HG03378 (cell line): ENCODE data around the gene ARMC5.
"Not testable (repeated sequence)": the region's sequence is repeated elsewhere in the genome, so short reads cannot be mapped to it uniquely, and the experiment has no call there.

Source experiments
- ATAC-seq: cut with Tn5 transposase; IDR thresholded peaks from one replicate; pipeline ENCODE4 v1.9.1; 2021; ENCODE audit warnings: mild to moderate bottlenecking, moderate library complexity; ENCODE audit not compliant: unreplicated experiment

The ARMC5 gene

DNA sequence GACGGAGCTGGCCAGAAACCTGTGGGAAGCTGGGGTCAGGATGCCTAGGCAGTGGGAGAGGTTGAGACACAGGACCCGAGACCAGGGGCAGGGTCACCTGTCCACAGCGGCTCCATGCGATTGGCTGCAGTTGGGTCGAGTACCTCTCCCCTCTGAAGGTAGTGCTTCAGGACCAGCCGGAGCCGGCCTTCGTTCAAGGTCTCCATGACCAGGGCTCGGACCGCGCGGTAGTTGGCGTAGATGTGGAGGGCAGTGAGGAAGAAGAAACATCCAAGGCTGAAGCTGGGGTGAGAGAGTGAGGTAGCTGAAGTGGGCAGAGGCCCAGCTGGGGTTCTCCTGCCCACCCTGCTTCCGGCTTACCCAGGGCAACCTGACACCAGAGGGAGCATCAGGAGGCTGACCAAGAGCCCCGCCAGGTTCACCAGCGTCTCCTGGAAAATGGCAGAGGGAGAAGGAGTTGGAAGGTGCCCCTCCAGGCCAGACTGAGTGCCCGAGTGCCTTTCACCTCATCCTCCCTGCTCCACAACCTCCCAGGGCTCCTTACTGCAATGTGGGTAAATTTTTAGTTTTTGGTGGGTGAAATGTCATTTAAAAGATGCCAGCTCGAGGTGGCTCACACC lies 34.3 kb downstream of the ARMC5 start:
- ATAC-seq = no peak

DNA sequence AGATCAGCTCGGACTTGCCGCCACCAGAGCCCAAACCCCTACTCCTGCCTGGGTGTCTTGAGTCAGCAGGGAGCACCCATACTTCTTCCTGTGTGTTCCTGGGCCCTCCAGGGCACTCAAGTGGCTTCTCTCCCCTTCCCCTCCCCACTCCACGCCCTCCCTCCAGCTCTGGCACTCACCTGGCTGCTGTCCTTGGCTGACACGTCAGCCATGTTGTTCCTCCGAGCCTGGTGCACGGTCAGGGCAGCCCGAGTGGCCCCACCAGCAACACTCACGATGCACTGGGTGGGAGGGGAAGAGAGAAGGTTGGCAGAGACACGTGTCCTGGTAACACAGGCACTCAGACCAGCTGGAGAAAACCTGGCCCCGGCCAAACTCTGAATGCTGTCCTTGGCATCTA lies 37.4 kb downstream of the ARMC5 start:
- no peak for ATAC-seq

DNA sequence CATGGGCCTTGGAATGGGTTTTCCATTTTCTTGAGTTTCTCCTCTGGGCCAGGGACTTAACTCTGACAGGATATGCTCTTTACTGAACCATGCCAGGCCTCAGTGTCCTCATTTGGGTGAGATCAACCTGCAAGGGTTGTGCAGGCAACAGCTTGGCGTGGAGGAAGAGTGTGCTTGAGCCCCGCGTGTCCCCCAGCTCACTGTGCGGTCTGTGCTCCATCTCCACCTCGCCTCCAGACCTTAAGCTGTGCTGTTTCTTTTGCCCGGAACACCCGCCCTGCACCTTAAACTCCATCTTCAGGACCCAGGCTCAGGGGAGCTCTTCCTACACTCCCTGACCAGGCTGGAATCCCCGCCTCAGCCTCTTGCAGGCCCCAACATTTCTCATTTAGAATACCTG lies 39.2 kb downstream of the ARMC5 start:
- no peak for ATAC-seq

DNA sequence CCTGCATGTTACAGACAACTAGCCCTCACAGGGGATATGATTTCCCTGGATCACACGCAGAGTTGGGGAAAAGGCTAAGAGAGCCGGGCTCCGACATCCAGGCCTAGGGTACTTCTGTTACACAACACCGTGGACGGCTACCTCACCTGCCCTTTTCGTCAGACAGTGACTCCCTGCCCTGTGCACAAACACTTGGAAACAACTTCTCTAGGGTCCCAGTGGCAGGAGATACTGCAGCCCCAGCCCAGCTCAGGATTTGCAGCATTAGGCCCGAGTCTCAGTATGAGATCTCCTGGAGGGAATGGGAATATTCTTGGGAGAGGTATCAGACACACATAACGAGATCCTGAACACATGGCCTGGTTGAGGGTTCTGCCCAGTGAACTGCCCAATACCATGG lies 40.6 kb downstream of the ARMC5 start:
- ATAC-seq = no peak

DNA sequence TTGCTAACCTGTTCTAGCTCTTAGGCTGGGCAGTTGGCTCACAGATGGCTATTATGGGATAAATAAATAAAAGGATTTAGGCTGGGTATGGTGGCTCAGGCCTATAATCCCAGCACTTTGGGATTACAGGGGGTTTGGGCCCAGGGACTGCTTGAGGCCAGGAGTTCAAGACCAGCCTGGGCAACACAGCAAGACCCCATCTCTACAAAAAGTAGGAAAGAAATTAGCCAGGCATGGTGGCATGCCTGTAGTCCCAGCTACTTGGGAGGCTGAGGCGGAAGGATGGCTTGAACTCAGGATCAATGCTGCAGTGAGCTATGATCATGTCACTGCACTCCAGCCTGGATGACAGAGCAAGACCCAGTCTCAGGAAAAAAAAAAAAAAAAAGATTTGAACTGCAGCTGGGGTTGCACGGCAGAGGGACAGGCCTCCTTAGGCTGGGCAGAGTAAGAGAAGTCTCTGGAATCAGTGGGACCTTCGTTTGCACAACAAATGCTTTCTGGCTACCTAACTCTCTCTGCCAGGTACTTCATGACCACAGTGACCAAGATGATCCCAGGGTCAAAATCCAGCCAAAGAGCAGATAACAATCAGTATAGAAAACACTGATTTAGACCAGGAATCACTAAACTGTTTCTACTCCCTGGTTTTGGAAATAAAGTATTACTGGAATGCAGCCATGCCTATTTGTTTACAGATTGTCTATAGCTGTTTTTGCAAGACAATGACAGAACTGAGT lies 42.1 kb downstream of the ARMC5 start:
- no peak for ATAC-seq

DNA sequence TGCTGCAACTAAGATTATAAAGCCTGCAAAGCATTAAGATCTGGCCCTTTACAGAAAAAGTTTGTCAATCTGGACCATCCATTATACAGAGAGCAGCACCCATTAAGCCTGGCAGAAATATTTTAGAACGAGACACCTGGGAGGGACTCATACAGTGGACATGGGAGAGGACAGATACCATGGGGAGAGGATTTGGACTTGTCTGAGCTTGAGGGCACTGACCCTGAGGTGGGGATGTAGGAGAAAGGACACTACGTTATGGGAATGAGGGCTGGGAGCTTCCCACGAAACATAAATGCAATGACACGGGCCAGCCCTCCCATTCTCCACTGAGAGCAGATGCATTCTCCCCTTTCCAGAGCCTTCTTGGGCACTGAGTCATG lies 42.7 kb downstream of the ARMC5 start:
- ATAC-seq = no peak

DNA sequence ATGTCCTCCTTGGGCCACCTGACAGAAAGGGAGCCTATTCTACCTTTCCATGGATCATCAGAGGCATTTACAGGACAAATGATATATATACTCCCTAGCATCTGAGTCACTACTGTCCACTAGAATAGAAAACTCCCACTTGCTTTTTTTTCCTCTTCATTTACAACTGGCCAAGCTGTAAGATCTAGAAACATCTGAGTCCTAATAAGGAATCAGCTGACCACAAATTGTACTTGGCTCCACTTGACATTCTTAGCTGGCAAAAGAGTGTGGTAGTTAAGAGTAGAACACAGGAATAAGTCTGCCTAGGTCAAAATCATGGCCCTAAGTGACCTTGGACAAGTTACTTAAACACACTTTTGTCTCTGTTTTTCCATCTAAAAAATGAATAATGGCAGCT lies 43.7 kb downstream of the ARMC5 start:
- ATAC-seq = no peak

DNA sequence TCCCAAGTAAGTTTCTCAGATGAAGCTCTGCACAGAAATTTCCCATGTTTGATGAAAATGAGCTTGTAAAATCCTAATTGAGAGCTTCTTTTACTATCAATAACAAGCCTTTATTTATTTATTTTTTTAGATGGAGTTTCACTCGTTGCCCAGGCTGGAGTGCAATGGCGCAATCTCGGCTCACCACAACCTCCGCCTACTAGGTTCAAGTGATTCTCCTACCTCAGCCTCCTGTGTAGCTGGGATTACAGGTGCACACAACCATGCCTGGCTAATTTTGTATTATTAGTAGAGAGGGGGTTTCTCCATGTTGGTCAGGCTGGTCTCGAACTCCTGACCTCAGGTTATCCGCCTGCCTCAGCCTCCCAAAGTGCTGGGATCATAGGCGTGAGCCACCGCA lies 44.3 kb downstream of the ARMC5 start:
- not testable (repeated sequence) for ATAC-seq

DNA sequence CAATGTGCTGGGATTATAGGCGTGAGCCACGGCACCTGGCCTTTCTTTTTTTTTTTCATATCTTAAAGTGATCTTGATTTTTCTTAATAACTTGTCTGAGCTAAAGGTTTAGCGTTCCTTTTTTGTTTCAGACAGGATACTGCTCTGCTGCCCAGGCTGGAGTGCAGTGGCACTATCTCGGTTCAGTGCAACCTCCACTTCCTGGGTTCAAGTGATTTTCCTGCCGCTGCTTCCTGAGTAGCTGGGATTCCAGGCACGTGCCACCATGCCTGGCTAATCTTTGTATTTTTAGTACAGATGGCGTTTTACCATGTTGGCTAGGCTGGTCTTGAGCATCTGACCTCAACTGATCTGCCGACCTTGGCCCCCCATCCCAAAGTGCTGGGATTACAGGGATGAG lies 44.9 kb downstream of the ARMC5 start:
- ATAC-seq = no peak

DNA sequence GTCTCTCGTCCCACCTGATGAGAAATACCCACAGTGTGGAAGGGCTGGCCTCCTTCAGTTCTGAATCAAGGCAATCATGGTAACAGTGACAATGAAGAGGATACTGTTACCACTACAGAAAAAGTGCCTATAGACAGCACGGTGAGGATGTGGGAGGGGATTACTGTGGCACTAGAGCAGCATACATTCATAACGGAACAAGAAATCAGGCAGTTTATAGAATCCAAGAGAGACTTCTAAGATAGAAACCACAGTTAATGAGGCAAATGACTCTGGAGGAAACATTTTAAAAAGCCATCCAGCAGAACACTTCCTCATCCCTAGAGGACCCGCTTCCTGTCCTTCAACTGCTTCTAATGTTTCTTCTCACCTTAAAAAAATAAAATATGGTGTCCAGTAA lies 46.2 kb downstream of the ARMC5 start:
- peak; percentile 67 for ATAC-seq

DNA sequence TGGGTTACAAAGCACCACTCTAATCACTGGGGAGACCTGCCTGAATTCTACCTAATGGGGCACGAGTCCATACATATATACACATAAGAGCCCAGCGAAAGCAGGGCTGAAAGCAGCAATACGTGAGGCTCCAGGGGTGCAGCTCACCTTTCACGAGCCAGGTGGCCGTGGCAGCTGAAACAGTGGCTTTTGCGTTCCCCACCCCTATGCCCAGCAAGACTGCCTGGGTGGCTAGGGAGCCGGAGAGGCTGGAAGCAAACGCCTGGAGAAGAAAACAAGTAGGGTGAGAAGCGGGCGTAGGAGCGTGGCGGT lies 48.3 kb downstream of the ARMC5 start:
- ATAC-seq = no peak

DNA sequence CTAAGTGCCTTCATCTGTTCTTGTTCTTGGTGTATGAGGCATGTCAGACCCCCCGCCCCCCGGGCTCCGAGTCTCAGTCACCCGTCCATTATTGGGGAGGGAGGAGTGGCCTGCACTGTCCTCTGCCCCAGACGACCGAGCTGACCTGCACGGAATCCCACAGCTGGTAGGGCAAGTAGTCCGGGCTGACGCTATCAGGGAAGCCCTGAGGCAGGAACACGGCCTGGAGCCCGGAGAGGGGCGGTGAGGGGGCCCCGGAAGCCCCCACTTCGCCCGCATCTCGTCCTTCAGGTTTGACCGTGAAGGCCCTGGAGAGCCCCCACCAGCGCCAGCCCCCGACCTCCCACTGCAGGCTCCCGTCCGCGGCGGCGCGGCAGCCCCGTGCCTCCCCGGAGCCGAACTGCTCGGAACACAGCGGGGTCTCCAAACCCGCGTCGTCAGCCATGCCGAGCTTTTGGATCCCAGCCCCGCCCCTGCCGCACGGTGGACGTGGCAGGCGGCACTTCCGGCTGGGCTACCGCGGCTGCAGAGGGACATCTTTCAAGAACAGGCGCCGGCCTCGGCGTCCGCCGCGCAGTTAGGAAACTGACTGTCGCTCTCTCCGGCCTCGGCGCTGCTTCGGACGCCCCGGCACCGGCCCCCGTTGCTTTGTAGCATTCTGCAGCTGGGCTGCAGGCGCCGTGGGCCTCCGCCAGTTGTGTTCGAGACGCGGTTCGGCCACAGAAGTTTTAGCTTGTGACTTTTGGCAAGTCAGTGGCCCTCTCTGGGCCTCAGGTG lies 48.8 kb downstream of the ARMC5 start, which contains the start of gene RUSF1:
RUSF1 (minus strand) TSS at position 463 of the 777 bp plus-strand sequence; CDS start at position 445, 18 bp downstream.
- ATAC-seq = peak; percentile 85

DNA sequence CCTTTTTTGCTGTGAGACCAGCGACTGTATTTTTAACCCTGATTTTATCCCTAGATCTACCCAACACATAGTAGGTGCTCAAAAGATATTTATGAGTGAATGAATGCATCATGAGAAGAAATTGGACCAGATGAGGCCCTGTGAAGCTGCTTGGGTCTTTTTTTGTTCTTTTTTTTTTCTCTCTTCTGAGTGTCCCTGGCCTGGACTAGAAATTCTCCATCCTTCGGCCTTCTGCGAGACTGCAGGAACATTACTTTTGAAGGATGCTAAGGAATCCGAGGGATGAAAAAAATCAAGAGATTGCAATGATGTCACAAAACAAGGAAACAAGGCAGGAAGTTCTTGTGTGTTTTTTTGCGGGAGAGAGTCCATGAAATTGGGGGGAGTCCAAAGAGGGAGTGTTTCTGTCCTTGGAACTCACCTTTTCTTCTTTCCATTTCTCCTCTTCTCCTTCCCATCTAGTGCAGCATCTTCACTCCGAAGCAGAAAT lies 49.5 kb downstream of the ARMC5 start:
- ATAC-seq = no peak

DNA sequence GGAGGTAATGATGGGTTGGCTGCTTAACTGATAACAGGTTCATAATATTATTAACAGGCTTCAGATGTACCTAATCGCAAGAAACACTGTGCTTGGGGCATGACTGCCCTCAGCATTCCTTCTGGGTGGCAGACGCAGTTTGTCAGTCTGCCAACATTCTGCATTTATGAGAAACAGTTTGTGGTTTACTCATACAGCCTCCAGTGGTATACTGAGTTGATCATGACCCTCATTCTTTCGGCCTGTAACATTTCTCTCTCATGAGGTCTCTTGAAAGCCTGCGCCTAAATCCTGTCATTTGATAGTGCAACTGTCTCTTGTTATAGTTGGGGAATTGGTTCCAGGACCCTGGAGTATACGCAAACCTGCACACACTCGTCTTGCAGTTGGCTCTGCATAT lies 53.8 kb downstream of the ARMC5 start:
- ATAC-seq = no peak

DNA sequence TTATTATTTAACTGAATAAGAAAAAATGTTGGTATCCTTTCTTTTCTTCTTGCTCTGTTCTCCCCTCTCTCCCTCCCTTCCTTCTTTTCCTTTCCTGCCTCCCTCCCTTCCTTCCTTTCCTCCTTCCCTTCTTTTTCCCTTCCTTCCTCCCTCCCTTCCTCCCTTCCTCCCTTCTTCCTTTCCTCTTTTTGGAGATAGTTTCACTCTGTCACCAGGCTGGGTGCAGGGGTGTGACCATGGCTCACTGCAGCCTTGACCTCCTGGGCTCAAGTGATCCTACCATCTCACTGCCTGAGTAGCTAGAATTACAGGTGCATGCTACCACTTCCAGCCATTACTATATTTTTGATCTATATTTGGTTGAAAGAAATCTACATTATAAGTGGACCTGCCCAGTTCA lies 54.6 kb downstream of the ARMC5 start:
- ATAC-seq = no peak
